ENCODE measurements around the gene PELI2.

Gene PELI2

GRCh38 chr14:56321861-56322260, 203.7 kb downstream of the PELI2 start:
- in situ Hi-C loops (cut with HindIII; ENCODE audit: low sequenced_read_pairs) = no loop called here
- DNase-seq (ENCODE audit: low read depth) = no peak
- TF ChIP-seq CTCF (IDR thresholded peaks at IDR 0.05; ENCODE audit: low read depth, low read length, missing control alignments) = no peak
- H3K4me3 ChIP-seq (ENCODE audit: low read depth, low read length) = no peak overlapping the region

DNA sequence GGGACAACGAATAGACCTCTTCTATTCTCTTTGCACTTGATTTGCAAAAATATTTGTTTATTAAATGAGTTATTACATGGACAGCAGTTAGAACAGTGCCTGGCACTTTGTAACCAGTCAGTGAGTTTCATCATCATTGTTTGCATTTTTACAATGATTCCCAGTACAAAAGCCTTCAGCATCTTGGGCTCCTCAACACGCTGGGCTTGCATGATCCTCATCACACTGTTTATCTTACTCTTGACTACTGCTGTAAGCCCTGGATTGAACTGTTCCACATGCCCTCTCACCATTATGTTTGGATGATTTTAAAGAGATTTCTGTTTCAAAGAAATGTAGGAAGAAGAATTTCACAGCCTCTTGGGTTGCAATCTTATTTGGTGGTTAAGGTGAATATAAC, 204.3 kb downstream of the PELI2 start:
- TF ChIP-seq CTCF (IDR thresholded peaks at IDR 0.05; ENCODE audit: low read depth, low read length, missing control alignments) = no peak
- no peak overlapping the region for H3K4me3 ChIP-seq (ENCODE audit: low read depth, low read length)
- DNase-seq (ENCODE audit: low read depth) = no peak
- in situ Hi-C loops (cut with HindIII; ENCODE audit: low sequenced_read_pairs) = no loop called here

GRCh38 chr14:56324454-56324853, 206.2 kb downstream of the PELI2 start:
- in situ Hi-C loops (cut with HindIII; ENCODE audit: low sequenced_read_pairs) = no loop called here
- no peak overlapping the region for H3K4me3 ChIP-seq (ENCODE audit: low read depth, low read length)
- DNase-seq (ENCODE audit: low read depth) = no peak
- no peak for TF ChIP-seq CTCF (IDR thresholded peaks at IDR 0.05; ENCODE audit: low read depth, low read length, missing control alignments)

- H3K4me3 ChIP-seq (ENCODE audit: low read depth, low read length) = no peak overlapping the region
- no peak for DNase-seq (ENCODE audit: low read depth)
- TF ChIP-seq CTCF (IDR thresholded peaks at IDR 0.05; ENCODE audit: low read depth, low read length, missing control alignments) = no peak
- in situ Hi-C loops (cut with HindIII; ENCODE audit: low sequenced_read_pairs) = no loop called here
These were observed 206.9 kb downstream of the PELI2 start for GRCh38 chr14:56324856-56325699.

DNA sequence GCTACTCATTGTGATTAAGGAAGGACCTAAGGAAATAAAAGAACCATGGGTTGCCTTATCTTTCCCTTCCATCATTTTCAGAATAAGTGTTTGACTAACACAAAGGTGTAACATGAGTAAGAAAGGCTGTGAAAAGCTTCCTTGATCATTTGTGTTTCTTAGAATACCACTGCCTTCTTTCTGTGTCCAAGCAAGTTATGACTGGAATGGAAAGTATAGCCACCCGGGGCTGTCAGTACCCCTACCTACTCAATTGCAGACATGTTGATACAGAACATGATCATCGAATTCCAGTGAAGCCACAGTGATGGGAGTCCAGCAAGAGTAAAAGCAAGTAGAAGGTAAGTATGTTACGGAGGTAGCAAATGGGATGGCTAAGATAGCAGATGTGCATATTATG, 209.8 kb downstream of the PELI2 start:
- no peak overlapping the region for H3K4me3 ChIP-seq (ENCODE audit: low read depth, low read length)
- no peak for TF ChIP-seq CTCF (IDR thresholded peaks at IDR 0.05; ENCODE audit: low read depth, low read length, missing control alignments)
- no peak for DNase-seq (ENCODE audit: low read depth)
- in situ Hi-C loops (cut with HindIII; ENCODE audit: low sequenced_read_pairs) = no loop called here

DNA sequence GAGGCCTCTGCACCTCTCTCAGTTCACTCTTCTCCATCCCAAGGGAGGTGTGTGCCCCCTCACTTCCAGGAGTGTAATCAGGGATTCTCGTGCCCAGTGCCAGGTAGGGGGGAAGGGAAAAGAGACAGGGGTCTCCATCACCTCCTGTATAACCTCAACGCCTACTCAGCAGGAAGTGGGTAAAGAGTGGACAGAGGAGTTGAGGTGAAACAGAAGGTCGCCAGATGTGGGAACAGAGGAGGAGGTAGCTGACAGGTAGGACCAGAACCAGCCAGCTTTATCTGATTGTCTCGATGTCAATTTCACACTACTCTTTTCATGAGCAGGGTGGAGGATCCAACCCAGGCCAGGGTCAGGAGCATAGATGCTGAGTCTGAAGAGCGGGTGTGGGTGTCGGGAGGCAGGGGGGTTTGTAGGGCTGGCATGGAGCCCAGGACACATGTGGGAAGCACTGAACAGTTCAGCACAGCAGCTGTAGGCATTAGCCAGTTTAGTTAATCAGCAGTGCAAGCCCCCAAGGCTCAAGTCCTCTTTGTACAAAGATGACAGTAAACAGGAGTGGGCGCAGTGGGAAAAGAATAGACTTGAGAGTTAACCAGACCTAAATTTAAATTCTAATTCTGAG, 213.5 kb downstream of the PELI2 start:
- no peak for TF ChIP-seq CTCF (IDR thresholded peaks at IDR 0.05; ENCODE audit: low read depth, low read length, missing control alignments)
- in situ Hi-C loops (cut with HindIII; ENCODE audit: low sequenced_read_pairs) = no loop called here
- H3K4me3 ChIP-seq (ENCODE audit: low read depth, low read length) = no peak overlapping the region
- DNase-seq (ENCODE audit: low read depth) = no peak
